GM21723 (cell line): ENCODE results near the gene HTRA3.

ENCODE experiments used
- ATAC-seq: cut with Tn5 transposase; IDR thresholded peaks from one replicate; pipeline ENCODE4 v1.9.1; 2021; ENCODE audit warnings: mild to moderate bottlenecking, moderate library complexity; ENCODE audit not compliant: unreplicated experiment

HTRA3 gene

GRCh38 chr4:8265171-8265929 is 4.2 kb upstream of the HTRA3 start:
- ATAC-seq, result no peak

DNA sequence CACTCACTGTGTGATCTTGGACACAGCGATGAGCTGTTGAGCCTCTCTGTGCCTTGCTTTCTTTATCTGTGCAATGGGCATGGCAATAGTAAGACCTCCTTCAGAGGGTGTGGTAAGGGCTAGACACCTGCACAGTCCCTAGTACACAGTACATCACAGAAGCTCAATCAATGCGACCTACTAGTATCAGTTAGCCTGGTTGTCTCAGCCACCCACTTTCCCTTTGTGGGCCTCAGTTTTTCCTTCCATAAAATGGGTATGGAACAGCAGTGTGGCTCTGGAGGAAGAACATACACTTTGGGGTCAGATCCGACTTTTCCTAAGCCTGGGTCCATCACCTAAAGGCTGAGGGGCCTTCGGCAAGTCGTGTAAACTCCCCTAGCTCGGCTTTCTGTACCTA is 3.5 kb upstream of the HTRA3 start:
- ATAC-seq, result no peak

DNA sequence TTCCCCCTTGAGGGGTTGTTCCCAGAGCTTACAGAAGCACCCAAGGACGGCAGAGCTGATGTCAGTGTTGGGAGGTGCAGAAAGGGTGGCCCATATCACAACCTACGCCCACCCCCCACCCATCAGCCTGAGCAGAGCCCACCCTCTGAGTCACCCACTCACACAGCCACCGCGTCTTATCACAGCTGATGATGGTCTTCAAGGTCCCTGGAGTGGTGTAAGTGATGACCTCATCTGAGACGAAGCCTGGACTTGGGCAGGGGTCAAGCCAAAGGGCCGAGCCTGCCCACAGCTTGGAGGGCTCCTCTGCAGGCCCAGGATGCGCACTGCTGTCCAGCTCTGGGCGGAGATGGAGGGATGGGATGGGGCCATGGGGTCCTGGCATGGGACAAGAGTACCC is 3.0 kb upstream of the HTRA3 start:
- no peak for ATAC-seq

DNA sequence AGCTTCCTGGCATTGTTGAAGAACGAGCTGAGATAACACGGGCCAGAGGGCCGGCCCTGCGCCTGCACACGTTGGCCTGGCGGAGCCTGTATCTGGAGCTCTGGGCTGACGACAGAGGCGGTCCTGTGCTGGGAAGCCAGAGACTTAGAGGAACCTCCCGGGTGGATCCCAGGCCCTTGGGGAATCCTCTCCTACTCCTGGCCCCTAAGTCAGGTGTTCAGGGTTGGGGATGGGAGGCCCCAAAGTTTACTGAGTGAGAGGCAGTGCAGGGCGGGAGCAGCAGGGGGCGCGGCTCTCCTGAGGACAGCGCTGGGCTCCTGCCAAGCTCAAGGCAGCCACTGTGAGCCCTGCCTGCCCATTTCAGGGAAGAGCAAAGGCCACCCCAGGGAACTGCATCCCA is 2.5 kb upstream of the HTRA3 start:
- no peak for ATAC-seq

DNA sequence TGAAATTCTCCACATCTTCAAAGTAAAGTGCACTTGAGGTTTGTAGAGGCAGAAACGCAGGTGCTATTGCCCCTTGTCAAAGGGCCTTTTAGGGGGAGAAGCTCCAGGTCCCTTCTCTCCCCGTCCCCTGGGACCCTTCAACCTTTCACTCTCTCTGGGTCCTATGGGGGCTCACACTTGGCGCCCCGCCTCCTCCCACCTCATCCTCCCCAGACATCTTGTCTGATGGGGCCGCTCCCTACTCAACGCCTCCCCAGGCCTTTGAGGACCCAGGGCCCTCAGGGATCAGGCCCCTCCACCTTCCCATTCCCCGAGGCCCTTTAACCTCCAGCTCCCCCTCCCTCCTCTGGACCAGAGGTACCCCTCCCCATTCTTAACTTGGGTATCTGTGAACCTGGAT is 1.3 kb upstream of the HTRA3 start:
- ATAC-seq, result no peak

GRCh38 chr4:8268901-8269534 is 536 bp upstream of the HTRA3 start:
- no peak for ATAC-seq

DNA sequence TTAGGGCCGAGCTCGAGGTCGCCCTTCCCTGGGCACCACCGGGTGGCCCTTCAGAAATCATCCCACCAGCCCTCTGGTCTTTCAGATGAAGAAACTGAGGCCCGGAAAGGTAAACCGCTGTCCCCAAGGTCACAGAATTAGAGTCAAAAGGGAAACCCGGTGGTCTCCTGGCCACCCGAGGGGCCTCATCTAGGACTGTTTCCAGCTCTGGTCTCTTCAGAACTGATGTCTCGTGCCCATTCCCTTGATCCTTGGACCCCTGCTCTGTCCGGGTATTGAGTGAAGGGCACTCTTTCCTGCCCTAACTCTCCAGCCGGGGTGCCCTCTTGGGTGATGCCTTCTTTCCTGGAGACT is 841 bp downstream of the HTRA3 start:
- no peak for ATAC-seq

DNA sequence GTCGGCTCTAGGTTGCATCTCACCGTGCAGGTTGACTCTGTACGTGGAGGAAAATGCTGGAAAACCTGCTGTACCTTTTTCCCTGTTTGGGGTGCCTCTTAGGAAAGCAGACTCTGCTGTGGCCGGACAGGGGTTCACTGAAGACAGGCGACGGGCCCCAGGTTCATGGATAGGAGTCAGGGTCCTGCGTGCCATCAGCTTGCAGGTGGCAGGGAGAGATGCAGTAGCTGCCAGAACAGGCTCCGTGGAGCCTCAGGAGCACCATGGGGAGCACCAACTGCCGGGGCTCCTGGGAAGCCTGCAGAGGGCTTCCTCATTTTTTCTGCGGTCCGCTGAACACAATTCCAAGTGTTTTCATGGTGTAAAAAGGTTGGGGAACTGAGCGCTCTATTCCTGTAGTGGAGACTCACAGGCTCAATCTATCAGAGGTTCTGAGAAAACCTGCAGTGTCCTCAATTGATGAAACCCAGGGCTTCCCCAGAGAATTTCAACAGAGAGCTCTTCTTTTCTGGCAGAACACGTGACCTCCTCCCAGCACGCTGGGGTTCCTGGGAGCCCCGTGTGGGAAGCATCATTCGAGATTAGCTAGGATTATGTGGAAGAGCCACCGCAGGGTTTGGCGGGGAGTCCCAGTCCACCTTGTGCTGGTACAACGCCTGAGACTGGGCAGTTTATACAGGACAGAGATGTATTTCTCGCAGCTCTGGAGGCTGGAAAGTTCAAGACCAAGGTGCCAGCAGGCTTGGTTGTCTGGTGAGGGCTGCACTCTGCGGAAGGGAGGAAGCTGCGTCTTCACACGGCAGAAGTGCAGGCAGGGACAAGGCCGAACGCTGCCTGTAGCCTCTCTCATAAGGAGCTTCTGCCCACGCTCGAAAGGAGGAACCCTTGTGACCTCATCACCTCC is 1.6 kb downstream of the HTRA3 start:
- ATAC-seq, result no peak

- no peak for ATAC-seq
These were observed 2.3 kb downstream of the HTRA3 start for GRCh38 chr4:8271821-8272220.

GRCh38 chr4:8272472-8273428 is 3.2 kb downstream of the HTRA3 start:
- ATAC-seq, result no peak

GRCh38 chr4:8273450-8273849 is 3.9 kb downstream of the HTRA3 start:
- no peak for ATAC-seq

GRCh38 chr4:8274066-8274652 is 4.6 kb downstream of the HTRA3 start:
- ATAC-seq, result no peak

DNA sequence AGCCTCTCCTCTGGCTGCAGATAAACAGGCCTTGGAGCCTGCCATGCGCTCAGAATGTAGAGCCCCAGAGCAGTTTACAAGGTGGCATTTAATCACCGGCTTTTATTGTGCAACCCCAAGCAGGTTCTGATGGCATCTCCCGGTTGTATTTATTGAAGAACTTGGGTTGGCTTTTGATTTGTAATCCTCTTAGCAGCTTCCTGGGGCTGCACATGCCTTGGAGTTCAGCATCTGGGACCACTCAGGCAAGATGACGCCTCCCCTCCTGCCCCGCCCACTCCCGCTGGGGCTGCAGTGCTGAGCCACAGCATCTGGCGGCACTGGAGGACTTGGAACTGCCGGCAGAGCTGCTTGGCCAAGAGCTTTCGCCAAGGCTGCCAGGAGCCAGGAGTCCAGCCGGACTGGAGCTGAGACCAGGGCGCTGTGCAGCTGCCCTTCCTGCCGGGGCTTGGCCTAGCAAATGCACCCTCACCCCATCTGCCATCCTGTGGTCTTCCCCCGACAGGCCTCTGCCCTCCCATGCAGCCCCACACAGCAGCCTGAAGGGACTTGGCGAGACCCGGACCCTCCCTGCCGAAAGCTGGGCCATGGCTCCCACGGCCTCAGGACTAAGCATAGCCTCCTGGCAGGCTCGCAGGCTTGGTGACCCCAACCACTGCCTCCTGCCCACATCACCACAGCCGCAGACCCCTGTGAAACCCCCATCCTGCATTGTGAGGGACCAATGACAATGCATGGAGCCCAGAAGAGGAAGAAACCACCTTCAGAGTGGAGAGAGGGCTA is 5.4 kb downstream of the HTRA3 start:
- ATAC-seq, result no peak

DNA sequence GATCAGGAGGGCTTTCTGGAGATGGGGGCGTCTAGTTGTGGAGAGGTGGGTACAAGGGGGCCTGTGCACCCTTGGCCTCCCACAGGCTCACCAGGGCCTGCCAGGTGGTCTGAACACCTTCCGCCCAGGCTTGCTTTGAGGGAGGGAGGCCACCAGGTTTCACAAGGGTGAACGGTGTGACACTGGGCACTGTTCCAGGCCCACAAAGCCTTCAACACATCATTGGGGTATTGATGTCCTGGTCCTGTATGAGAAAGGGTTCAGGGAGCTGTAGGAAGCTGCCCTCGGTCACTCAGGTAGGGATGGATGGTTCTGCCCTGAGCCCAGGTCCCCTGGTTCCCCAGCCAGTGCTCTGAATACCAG is 6.0 kb downstream of the HTRA3 start:
- ATAC-seq, result no peak

- ATAC-seq, result no peak
These were observed 7.0 kb downstream of the HTRA3 start for GRCh38 chr4:8276358-8277240.

DNA sequence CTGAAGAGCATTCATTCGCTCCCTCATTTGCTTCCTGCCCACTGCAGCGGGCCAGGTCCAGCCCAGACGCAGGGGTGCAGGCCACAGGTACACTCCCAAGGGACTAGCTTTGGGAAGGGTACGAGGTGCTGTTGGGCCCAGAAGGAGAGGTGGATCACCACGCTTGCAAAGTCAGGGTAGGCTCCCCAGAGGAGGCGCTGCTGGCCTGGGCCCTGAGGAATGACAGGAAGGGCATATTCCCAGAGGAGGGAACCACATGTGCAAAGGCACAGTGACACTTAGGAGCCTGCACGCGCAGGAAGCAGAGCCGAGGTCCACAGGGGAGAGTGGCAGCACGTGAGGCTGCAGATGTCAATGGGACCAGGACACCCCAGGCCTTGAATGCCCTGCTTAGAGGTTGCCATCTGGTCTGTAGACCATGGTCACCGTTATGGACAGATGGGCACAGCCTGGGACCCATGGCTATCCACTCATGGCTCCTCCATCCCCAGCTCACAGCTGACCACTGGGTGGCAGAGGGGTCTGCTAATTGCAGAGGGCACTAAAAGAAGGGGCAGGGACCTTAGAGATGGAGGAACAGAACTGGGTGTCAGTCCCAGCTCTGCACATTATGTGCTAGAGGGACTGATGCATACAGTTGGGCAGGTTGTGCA is 7.9 kb downstream of the HTRA3 start:
- ATAC-seq, result no peak

- no peak for ATAC-seq
These were observed 8.4 kb downstream of the HTRA3 start for GRCh38 chr4:8278009-8278395.
